Measurements from ENCODE around the gene FGF18. TPM values are rescaled to one million over a fixed set of nuclear protein-coding genes. Genes with fewer than 3 reads are reported as not detected.
A peak's percentile ranks its signal among the peaks of the same experiment; 100 is the strongest.

Gene FGF18
- total RNA-seq, 1 donor from 2014 or later: 1.2 TPM

GRCh38 chr5:171475596-171475995, 56.1 kb downstream of the FGF18 start:
- Histone ChIP-seq H3K4me3 (ENCODE audit: insufficient read depth, low read depth, low read length) (no peak overlapping the region), H3K9ac (ENCODE audit: low read length) (no peak overlapping the region), H3K36me3 (ENCODE audit: insufficient read depth, low read length) (no peaks in the 10 kb centered on the region), H3K4me2 (ENCODE audit: low read length) (no peak overlapping the region), H4K20me1 (ENCODE audit: insufficient read depth, low read length) (no peaks in the 10 kb centered on the region), H3K27me3 (ENCODE audit: insufficient read depth, low read length) (peaks cover 7% of the 10 kb centered on the region), H3K4me1 (ENCODE audit: insufficient read depth, low read length) (no peaks in the 10 kb centered on the region), H3K27ac (ENCODE audit: low read depth, low read length) (no peak overlapping the region), H3K9me3 (ENCODE audit: insufficient read depth, low read depth, low read length) (no peaks in the 10 kb centered on the region), H3K79me2 (ENCODE audit: insufficient read depth, low read length) (no peaks in the 10 kb centered on the region), H2AFZ (ENCODE audit: low read depth, low read length) (no peak overlapping the region)
- FAIRE-seq (peak; percentile 34), DNase-seq (ENCODE audit: low read depth) (no peak)
- H3K36me3 Mint-ChIP-seq (ENCODE audit: low read depth, unreplicated experiment): no peaks in the 10 kb centered on the region
- no peaks in the 10 kb centered on the region for H3K4me1 Mint-ChIP-seq (ENCODE audit: low read depth, unreplicated experiment)
- TF ChIP-seq CTCF (IDR thresholded peaks at IDR 0.05; ENCODE audit: insufficient read depth, low read depth, low read length) (no peak), EZH2 (IDR thresholded peaks at IDR 0.05; ENCODE audit: insufficient read depth, low read length) (no peak)
- H3K4me3 Mint-ChIP-seq (ENCODE audit: unreplicated experiment): no peak overlapping the region
- H3K27me3 Mint-ChIP-seq (ENCODE audit: low read depth, unreplicated experiment): peaks cover 8% of the 10 kb centered on the region
- H3K27ac Mint-ChIP-seq (ENCODE audit: unreplicated experiment): no peak overlapping the region
- peaks cover 9% of the 10 kb centered on the region for H3K9me3 Mint-ChIP-seq (ENCODE audit: unreplicated experiment)

- Mint-ChIP-seq H3K36me3 (ENCODE audit: low read depth, unreplicated experiment) (no peaks in the 10 kb centered on the region), H3K27ac (ENCODE audit: unreplicated experiment) (no peak overlapping the region), H3K27me3 (ENCODE audit: low read depth, unreplicated experiment) (peaks cover 7% of the 10 kb centered on the region), H3K4me1 (ENCODE audit: low read depth, unreplicated experiment) (no peaks in the 10 kb centered on the region), H3K9me3 (ENCODE audit: unreplicated experiment) (peaks cover 6% of the 10 kb centered on the region), H3K4me3 (ENCODE audit: unreplicated experiment) (no peak overlapping the region)
- H3K36me3 ChIP-seq (ENCODE audit: insufficient read depth, low read length): no peaks in the 10 kb centered on the region
- H3K79me2 ChIP-seq (ENCODE audit: insufficient read depth, low read length): no peaks in the 10 kb centered on the region
- TF ChIP-seq EZH2 (IDR thresholded peaks at IDR 0.05; ENCODE audit: insufficient read depth, low read length): no peak
- no peak for TF ChIP-seq CTCF (IDR thresholded peaks at IDR 0.05; ENCODE audit: insufficient read depth, low read depth, low read length)
- no peak for DNase-seq (ENCODE audit: low read depth)
- H2AFZ ChIP-seq (ENCODE audit: low read depth, low read length): no peak overlapping the region
- no peaks in the 10 kb centered on the region for H4K20me1 ChIP-seq (ENCODE audit: insufficient read depth, low read length)
- H3K27me3 ChIP-seq (ENCODE audit: insufficient read depth, low read length): peaks cover 7% of the 10 kb centered on the region
- no peak overlapping the region for H3K9ac ChIP-seq (ENCODE audit: low read length)
- H3K4me1 ChIP-seq (ENCODE audit: insufficient read depth, low read length): no peaks in the 10 kb centered on the region
- H3K4me3 ChIP-seq (ENCODE audit: insufficient read depth, low read depth, low read length): no peak overlapping the region
- FAIRE-seq: no peak
- H3K4me2 ChIP-seq (ENCODE audit: low read length): no peak overlapping the region
- H3K27ac ChIP-seq (ENCODE audit: low read depth, low read length): no peak overlapping the region
- no peaks in the 10 kb centered on the region for H3K9me3 ChIP-seq (ENCODE audit: insufficient read depth, low read depth, low read length)
Observed at GRCh38 chr5:171476701-171477100, 57.3 kb downstream of the FGF18 start.

- FAIRE-seq (no peak), DNase-seq (ENCODE audit: low read depth) (peak; percentile 56)
- Histone ChIP-seq H3K79me2 (ENCODE audit: insufficient read depth, low read length) (no peaks in the 10 kb centered on the region), H3K9me3 (ENCODE audit: insufficient read depth, low read depth, low read length) (no peaks in the 10 kb centered on the region), H3K4me1 (ENCODE audit: insufficient read depth, low read length) (no peaks in the 10 kb centered on the region), H3K4me2 (ENCODE audit: low read length) (no peak overlapping the region), H2AFZ (ENCODE audit: low read depth, low read length) (no peak overlapping the region), H3K27me3 (ENCODE audit: insufficient read depth, low read length) (peaks cover 7% of the 10 kb centered on the region), H3K36me3 (ENCODE audit: insufficient read depth, low read length) (no peaks in the 10 kb centered on the region), H3K9ac (ENCODE audit: low read length) (no peak overlapping the region), H3K27ac (ENCODE audit: low read depth, low read length) (no peak overlapping the region), H4K20me1 (ENCODE audit: insufficient read depth, low read length) (no peaks in the 10 kb centered on the region), H3K4me3 (ENCODE audit: insufficient read depth, low read depth, low read length) (no peak overlapping the region)
- Mint-ChIP-seq H3K4me1 (ENCODE audit: low read depth, unreplicated experiment) (no peaks in the 10 kb centered on the region), H3K36me3 (ENCODE audit: low read depth, unreplicated experiment) (no peaks in the 10 kb centered on the region), H3K27ac (ENCODE audit: unreplicated experiment) (no peak overlapping the region), H3K27me3 (ENCODE audit: low read depth, unreplicated experiment) (peaks cover 10% of the 10 kb centered on the region), H3K9me3 (ENCODE audit: unreplicated experiment) (peaks cover 5% of the 10 kb centered on the region), H3K4me3 (ENCODE audit: unreplicated experiment) (no peak overlapping the region)
- no peak for TF ChIP-seq EZH2 (IDR thresholded peaks at IDR 0.05; ENCODE audit: insufficient read depth, low read length)
- TF ChIP-seq CTCF (IDR thresholded peaks at IDR 0.05; ENCODE audit: insufficient read depth, low read depth, low read length): no peak
Observed at GRCh38 chr5:171477101-171477500, 57.7 kb downstream of the FGF18 start.
